Measurements from ENCODE around the gene CD9. TPM values are rescaled to one million over a fixed set of nuclear protein-coding genes. Genes with fewer than 3 reads are reported as not detected.

Gene CD9
- total RNA-seq, 4 donors from 2014 or later = 26.7 to 50.6 (median 48.4) TPM

GRCh38 chr12:6234906-6235305, 34.7 kb downstream of the CD9 start:
- no peaks in the 10 kb centered on the region for H3K27me3 ChIP-seq
- H3K4me1 ChIP-seq = peaks cover 44 to 61% of the 10 kb centered on the region in 2 donors
- intact Hi-C loops (cut with DNase I; ENCODE audit: low total_unique reads) = no loop called here
- ATAC-seq = no peak
- in situ Hi-C loops (cut with MboI; ENCODE audit: low sequenced_read_pairs in 4 of 4) = no loop called here
- H3K4me3 ChIP-seq = no peak overlapping the region
- no peak for DNase-seq
- no peaks in the 10 kb centered on the region for H3K9me3 ChIP-seq
- H3K36me3 ChIP-seq = peaks cover 0 to 23% of the 10 kb centered on the region in 2 donors
- TF ChIP-seq CTCF (IDR thresholded peaks at IDR 0.05 in 4 of 5, conservative IDR thresholded peaks at IDR 0.05 in 1 of 5) (no peak), POLR2A (IDR thresholded peaks at IDR 0.05) (no peak)
- peak overlapping the region; percentile 82 to 89 (median 86) for H3K27ac ChIP-seq

- DNase-seq = peak in 1 of 2 donors; percentile 47
- no peak for ATAC-seq
- Histone ChIP-seq H3K9me3 (no peaks in the 10 kb centered on the region), H3K27ac (peak overlapping the region; percentile 82 to 89 (median 86)), H3K36me3 (peaks cover 0 to 23% of the 10 kb centered on the region in 2 donors), H3K4me1 (peaks cover 38 to 55% of the 10 kb centered on the region in 2 donors), H3K4me3 (no peak overlapping the region), H3K27me3 (no peaks in the 10 kb centered on the region)
- in situ Hi-C loops (cut with MboI; ENCODE audit: low sequenced_read_pairs in 4 of 4) = no loop called here
- intact Hi-C loops (cut with DNase I; ENCODE audit: low total_unique reads) = no loop called here
- TF ChIP-seq POLR2A (IDR thresholded peaks at IDR 0.05) (no peak), CTCF (IDR thresholded peaks at IDR 0.05 in 4 of 5, conservative IDR thresholded peaks at IDR 0.05 in 1 of 5) (no peak)
Observed at GRCh38 chr12:6235499-6235898, 35.3 kb downstream of the CD9 start.

- peak overlapping the region; percentile 82 to 89 (median 86) for H3K27ac ChIP-seq
- H3K4me3 ChIP-seq = no peak overlapping the region
- H3K36me3 ChIP-seq = peaks cover 0 to 23% of the 10 kb centered on the region in 2 donors
- no peak for TF ChIP-seq CTCF (IDR thresholded peaks at IDR 0.05 in 4 of 5, conservative IDR thresholded peaks at IDR 0.05 in 1 of 5)
- no peak for TF ChIP-seq POLR2A (IDR thresholded peaks at IDR 0.05)
- no peaks in the 10 kb centered on the region for H3K27me3 ChIP-seq
- no peak for ATAC-seq
- no peak for DNase-seq
- in situ Hi-C loops (cut with MboI; ENCODE audit: low sequenced_read_pairs in 4 of 4) = no loop called here
- H3K4me1 ChIP-seq = peaks cover 32 to 53% of the 10 kb centered on the region in 2 donors
- intact Hi-C loops (cut with DNase I; ENCODE audit: low total_unique reads) = no loop called here
- no peaks in the 10 kb centered on the region for H3K9me3 ChIP-seq
Observed at GRCh38 chr12:6235906-6236640, 35.9 kb downstream of the CD9 start.

- H3K27ac ChIP-seq = peak overlapping the region in 2 of 4 donors; percentile 85 to 87
- no peaks in the 10 kb centered on the region for H3K9me3 ChIP-seq
- DNase-seq (no peak), ATAC-seq (no peak)
- no peaks in the 10 kb centered on the region for H3K27me3 ChIP-seq
- no peak overlapping the region for H3K4me3 ChIP-seq
- peaks cover 0 to 23% of the 10 kb centered on the region in 2 donors for H3K36me3 ChIP-seq
- H3K4me1 ChIP-seq = peaks cover 28 to 53% of the 10 kb centered on the region in 2 donors
- TF ChIP-seq POLR2A (IDR thresholded peaks at IDR 0.05) = no peak
- TF ChIP-seq CTCF (IDR thresholded peaks at IDR 0.05 in 4 of 5, conservative IDR thresholded peaks at IDR 0.05 in 1 of 5) = no peak
- in situ Hi-C loops (cut with MboI; ENCODE audit: low sequenced_read_pairs in 4 of 4) (no loop called here), intact Hi-C loops (cut with DNase I; ENCODE audit: low total_unique reads) (no loop called here)
Observed at GRCh38 chr12:6236641-6236940, 36.4 kb downstream of the CD9 start.

Data from gastrocnemius medialis (tissue), 4 donors.